NCI-H2029 treated with DMSO at 0.1 percent for 48 hours (cell line): ENCODE results near the gene GLCCI1.
A peak's percentile ranks its signal among the peaks of the same experiment; 100 is the strongest.

Experiments used
- DNase-seq: peaks from one replicate; lab custom pipeline; 2025; lab: John Stamatoyannopoulos, UW

GLCCI1 gene

GRCh38 chr7:7962851-7963250 lies 5.7 kb upstream of the GLCCI1 start:
- DNase-seq, result no peak

- DNase-seq, result no peak
Measured at GRCh38 chr7:7964250-7964649, 4.3 kb upstream of the GLCCI1 start.

- DNase-seq, result no peak
Measured at GRCh38 chr7:7964691-7965090, 3.9 kb upstream of the GLCCI1 start.

- DNase-seq, result no peak
Measured at GRCh38 chr7:7965301-7965700, 3.3 kb upstream of the GLCCI1 start.

GRCh38 chr7:7966141-7966734 lies 2.4 kb upstream of the GLCCI1 start:
- no peak for DNase-seq

- DNase-seq, result no peak
Measured at GRCh38 chr7:7967886-7968543, 581 bp upstream of the GLCCI1 start.

GRCh38 chr7:7969306-7970236 lies 975 bp downstream of the GLCCI1 start:
- DNase-seq, result peak; percentile 71

- DNase-seq, result peak; percentile 71
Measured at GRCh38 chr7:7970237-7970530, 1.6 kb downstream of the GLCCI1 start.

GRCh38 chr7:7970531-7971307 lies 2.1 kb downstream of the GLCCI1 start:
- DNase-seq, result no peak

GRCh38 chr7:7971308-7972040 lies 2.9 kb downstream of the GLCCI1 start:
- no peak for DNase-seq

GRCh38 chr7:7972128-7972527 lies 3.5 kb downstream of the GLCCI1 start:
- peak; percentile 18 for DNase-seq

- no peak for DNase-seq
Measured at GRCh38 chr7:7972922-7973594, 4.5 kb downstream of the GLCCI1 start.

GRCh38 chr7:7976677-7977076 lies 8.1 kb downstream of the GLCCI1 start:
- DNase-seq, result no peak

GRCh38 chr7:7977774-7978173 lies 9.2 kb downstream of the GLCCI1 start:
- DNase-seq, result no peak

- DNase-seq, result no peak
Measured at GRCh38 chr7:7978860-7979259, 10.3 kb downstream of the GLCCI1 start.

- no peak for DNase-seq
Measured at GRCh38 chr7:7979558-7979957, 11.0 kb downstream of the GLCCI1 start.

GRCh38 chr7:7980134-7980533 lies 11.5 kb downstream of the GLCCI1 start:
- DNase-seq, result no peak

GRCh38 chr7:7982904-7983303 lies 14.3 kb downstream of the GLCCI1 start:
- no peak for DNase-seq

GRCh38 chr7:7984424-7984823 lies 15.8 kb downstream of the GLCCI1 start:
- DNase-seq, result no peak

- no peak for DNase-seq
Measured at GRCh38 chr7:7988706-7989105, 20.1 kb downstream of the GLCCI1 start.

GRCh38 chr7:7989133-7989532 lies 20.5 kb downstream of the GLCCI1 start:
- DNase-seq, result no peak
